ENCODE results near the gene FAM13A. TPM values are rescaled to one million over a fixed set of nuclear protein-coding genes. Genes with fewer than 3 reads are reported as not detected.

The FAM13A gene
- total RNA-seq, 2 experiments from 2014 or later, result 9.6 to 10.2 TPM

GRCh38 chr4:88828842-88829571 lies 228.0 kb downstream of the FAM13A start:
- ChIA-PET POLR2A (no interaction called here), CTCF (interaction anchor here (0.7 kb wide), 1 partner anchor 10 kb away, joined by 3 read pairs; no protein-coding TSS in a partner anchor)
- H3K27ac ChIP-seq (ENCODE audit: low read depth in 1 of 2, low read length in 2 of 2), result no peak overlapping the region
- H3K36me3 ChIP-seq (ENCODE audit: insufficient read depth, low read length), result no peaks in the 10 kb centered on the region
- no peak overlapping the region for H3K4me3 ChIP-seq (ENCODE audit: low read length)
- no peaks in the 10 kb centered on the region for H3K27me3 ChIP-seq (ENCODE audit: control insufficient read depth in 1 of 2, insufficient read depth in 2 of 2, low read length in 2 of 2)
- intact Hi-C loops (cut with DNase I, micrococcal nuclease), result no loop called here
- DNase-seq (no peak), ATAC-seq (ENCODE audit: poor library complexity) (no peak)
- H3K4me1 Mint-ChIP-seq (ENCODE audit: low read depth), result peaks cover 2% of the 10 kb centered on the region
- no peaks in the 10 kb centered on the region for H3K36me3 Mint-ChIP-seq (ENCODE audit: low read depth)
- no peaks in the 10 kb centered on the region for H3K4me1 ChIP-seq (ENCODE audit: insufficient read depth, low read length)
- no peak for TF ChIP-seq CTCF (IDR thresholded peaks at IDR 0.05)
- no peak overlapping the region for H3K4me3 Mint-ChIP-seq
- no peaks in the 10 kb centered on the region for H3K9me3 Mint-ChIP-seq
- no peaks in the 10 kb centered on the region for H3K9me3 ChIP-seq (ENCODE audit: control insufficient read depth in 1 of 2, insufficient read depth in 1 of 2, low read length in 2 of 2)
- no peak overlapping the region for H3K27ac Mint-ChIP-seq
- H3K27me3 Mint-ChIP-seq, result no peaks in the 10 kb centered on the region

- POLR2A ChIA-PET, result no interaction called here
- Histone ChIP-seq H3K27me3 (ENCODE audit: control insufficient read depth in 1 of 2, insufficient read depth in 2 of 2, low read length in 2 of 2) (no peaks in the 10 kb centered on the region), H3K27ac (ENCODE audit: low read depth in 1 of 2, low read length in 2 of 2) (no peak overlapping the region), H3K9me3 (ENCODE audit: control insufficient read depth in 1 of 2, insufficient read depth in 1 of 2, low read length in 2 of 2) (no peaks in the 10 kb centered on the region), H3K4me3 (ENCODE audit: low read length) (no peak overlapping the region), H3K36me3 (ENCODE audit: insufficient read depth, low read length) (no peaks in the 10 kb centered on the region), H3K4me1 (ENCODE audit: insufficient read depth, low read length) (peaks cover 6% of the 10 kb centered on the region)
- no peak for DNase-seq
- intact Hi-C loops (cut with DNase I, micrococcal nuclease), result no loop called here
- Mint-ChIP-seq H3K4me3 (no peak overlapping the region), H3K9me3 (no peaks in the 10 kb centered on the region), H3K4me1 (ENCODE audit: low read depth) (peaks cover 17% of the 10 kb centered on the region), H3K27ac (no peak overlapping the region), H3K36me3 (ENCODE audit: low read depth) (peaks cover 6% of the 10 kb centered on the region), H3K27me3 (no peaks in the 10 kb centered on the region)
- CTCF ChIA-PET, result no interaction called here
- no peak for TF ChIP-seq CTCF (IDR thresholded peaks at IDR 0.05)
- no peak for ATAC-seq (ENCODE audit: poor library complexity)
These were observed 229.5 kb downstream of the FAM13A start for GRCh38 chr4:88827442-88827841.

GRCh38 chr4:88826771-88827170 lies 230.2 kb downstream of the FAM13A start:
- Mint-ChIP-seq H3K9me3 (no peaks in the 10 kb centered on the region), H3K27me3 (no peaks in the 10 kb centered on the region), H3K27ac (no peak overlapping the region), H3K36me3 (ENCODE audit: low read depth) (peaks cover 6% of the 10 kb centered on the region), H3K4me3 (no peak overlapping the region), H3K4me1 (ENCODE audit: low read depth) (peaks cover 22% of the 10 kb centered on the region)
- H3K4me3 ChIP-seq (ENCODE audit: low read length), result no peak overlapping the region
- no peak overlapping the region for H3K27ac ChIP-seq (ENCODE audit: low read depth in 1 of 2, low read length in 2 of 2)
- ChIA-PET POLR2A (no interaction called here), CTCF (no interaction called here)
- H3K9me3 ChIP-seq (ENCODE audit: control insufficient read depth in 1 of 2, insufficient read depth in 1 of 2, low read length in 2 of 2), result no peaks in the 10 kb centered on the region
- no peak for TF ChIP-seq CTCF (IDR thresholded peaks at IDR 0.05)
- H3K36me3 ChIP-seq (ENCODE audit: insufficient read depth, low read length), result no peaks in the 10 kb centered on the region
- no peak for ATAC-seq (ENCODE audit: poor library complexity)
- DNase-seq, result no peak
- intact Hi-C loops (cut with DNase I, micrococcal nuclease), result no loop called here
- H3K4me1 ChIP-seq (ENCODE audit: insufficient read depth, low read length), result peaks cover 6% of the 10 kb centered on the region
- no peaks in the 10 kb centered on the region for H3K27me3 ChIP-seq (ENCODE audit: control insufficient read depth in 1 of 2, insufficient read depth in 2 of 2, low read length in 2 of 2)
